ENCODE measurements around the gene CIITA.
"Not testable (repeated sequence)": the region's sequence is repeated elsewhere in the genome, so short reads cannot be mapped to it uniquely, and the experiment has no call there.

Gene CIITA

DNA sequence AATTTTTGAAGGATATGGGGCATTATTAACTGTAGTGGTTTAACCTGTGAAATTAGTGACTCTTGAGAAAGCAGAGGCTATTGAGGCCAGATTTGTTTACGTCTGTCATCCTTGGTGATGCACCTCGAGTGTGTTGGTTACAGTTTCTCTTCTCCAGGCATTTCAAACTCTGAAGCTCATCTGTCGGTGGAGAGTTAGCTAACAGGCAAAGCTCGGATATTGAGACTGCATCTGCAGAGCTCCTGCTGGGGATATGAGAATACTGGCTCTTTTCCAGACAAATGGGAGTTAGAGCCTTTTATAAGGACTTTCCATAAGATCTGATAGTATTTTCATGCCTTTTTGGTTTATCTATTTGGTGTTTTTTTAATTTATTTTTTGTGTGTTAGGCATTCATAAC is 74.0 kb downstream of the CIITA start:
- no peak for FAIRE-seq
- no peak for DNase-seq (ENCODE audit: low spot score)

- FAIRE-seq (no peak), DNase-seq (ENCODE audit: low spot score) (no peak)
These were observed 77.9 kb downstream of the CIITA start for GRCh38 chr16:10954903-10955302.

- DNase-seq (ENCODE audit: low spot score) (no peak), FAIRE-seq (no peak)
These were observed 80.9 kb downstream of the CIITA start for GRCh38 chr16:10957771-10958482.

GRCh38 chr16:10959161-10959560 is 82.2 kb downstream of the CIITA start:
- no peak for FAIRE-seq

GRCh38 chr16:10961231-10961630 is 84.2 kb downstream of the CIITA start:
- FAIRE-seq, result peak; percentile 37
- DNase-seq (ENCODE audit: low spot score), result peak; percentile 74

More at GRCh38 chr16:10959161-10959560, 82.2 kb downstream of the CIITA start:
- DNase-seq (ENCODE audit: low spot score), result no peak

GRCh38 chr16:10964039-10964890 is 87.3 kb downstream of the CIITA start:
- no peak for FAIRE-seq
- peak; percentile 64 for DNase-seq (ENCODE audit: low spot score)

DNA sequence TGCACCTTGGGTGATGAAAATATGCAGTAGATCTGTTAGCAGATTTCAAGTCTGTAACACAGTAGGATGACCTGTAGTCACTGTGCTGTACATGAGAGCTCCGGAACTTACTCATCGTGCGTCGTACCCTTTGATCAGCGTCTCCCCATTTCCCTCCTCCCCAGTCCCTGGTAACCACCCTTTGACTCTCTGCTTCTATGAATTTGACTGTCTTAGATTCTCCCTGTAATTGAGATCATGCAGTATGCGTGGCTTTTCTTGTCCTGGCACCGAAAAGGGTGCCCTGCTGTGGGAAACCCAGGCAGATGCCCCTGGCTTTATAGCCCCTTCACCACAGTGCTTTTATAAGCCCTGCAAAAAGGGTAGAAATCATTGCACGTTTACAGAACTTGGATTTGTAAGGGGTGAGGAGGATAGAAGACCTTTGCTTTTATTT is 87.9 kb downstream of the CIITA start:
- no peak for DNase-seq (ENCODE audit: low spot score)
- no peak for FAIRE-seq

- FAIRE-seq (no peak), DNase-seq (ENCODE audit: low spot score) (no peak)
These were observed 88.5 kb downstream of the CIITA start for GRCh38 chr16:10965440-10966061.

GRCh38 chr16:10966129-10966528 is 89.1 kb downstream of the CIITA start:
- DNase-seq (ENCODE audit: low spot score) (no peak), FAIRE-seq (no peak)

- DNase-seq (ENCODE audit: low spot score); FAIRE-seq: not testable (repeated sequence)
These were observed 89.6 kb downstream of the CIITA start for GRCh38 chr16:10966559-10966958.

- FAIRE-seq (no peak), DNase-seq (ENCODE audit: low spot score) (no peak)
These were observed 91.0 kb downstream of the CIITA start for GRCh38 chr16:10967986-10968385.

- DNase-seq (ENCODE audit: low spot score), result no peak
- no peak for FAIRE-seq
These were observed 91.5 kb downstream of the CIITA start for GRCh38 chr16:10968498-10968897.

GRCh38 chr16:10969615-10970014 is 92.6 kb downstream of the CIITA start:
- no peak for FAIRE-seq
- no peak for DNase-seq (ENCODE audit: low spot score)

GRCh38 chr16:10970065-10970464 is 93.1 kb downstream of the CIITA start:
- no peak for FAIRE-seq
- no peak for DNase-seq (ENCODE audit: low spot score)

- FAIRE-seq (peak; percentile 15), DNase-seq (ENCODE audit: low spot score) (peak; percentile 52)
These were observed 94.6 kb downstream of the CIITA start for GRCh38 chr16:10971560-10971961.

GRCh38 chr16:10972108-10972818 is 95.3 kb downstream of the CIITA start:
- no peak for DNase-seq (ENCODE audit: low spot score)
- no peak for FAIRE-seq

- DNase-seq (ENCODE audit: low spot score) (no peak), FAIRE-seq (no peak)
These were observed 95.9 kb downstream of the CIITA start for GRCh38 chr16:10972819-10973464.

DNA sequence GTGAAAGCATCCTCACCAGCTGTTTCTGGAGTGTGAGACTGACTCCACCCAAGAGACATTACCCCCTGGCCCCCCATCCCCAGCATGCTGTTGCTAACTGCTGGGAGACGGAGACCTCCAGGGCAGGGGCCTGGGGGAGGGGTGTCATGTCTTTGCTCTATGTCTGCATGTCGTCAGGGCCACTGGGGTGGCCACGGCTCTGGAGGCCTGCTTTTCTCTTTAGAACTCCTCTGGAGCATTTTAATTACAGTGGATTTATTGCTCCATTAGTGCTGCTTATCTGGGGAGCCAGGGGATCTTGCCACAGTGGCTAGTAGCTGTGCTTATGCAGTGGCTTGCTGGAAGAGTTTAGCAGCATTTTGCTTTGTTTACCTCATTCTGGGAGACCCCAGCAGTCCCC is 99.6 kb downstream of the CIITA start:
- DNase-seq (ENCODE audit: low spot score), result no peak
- no peak for FAIRE-seq

DNA sequence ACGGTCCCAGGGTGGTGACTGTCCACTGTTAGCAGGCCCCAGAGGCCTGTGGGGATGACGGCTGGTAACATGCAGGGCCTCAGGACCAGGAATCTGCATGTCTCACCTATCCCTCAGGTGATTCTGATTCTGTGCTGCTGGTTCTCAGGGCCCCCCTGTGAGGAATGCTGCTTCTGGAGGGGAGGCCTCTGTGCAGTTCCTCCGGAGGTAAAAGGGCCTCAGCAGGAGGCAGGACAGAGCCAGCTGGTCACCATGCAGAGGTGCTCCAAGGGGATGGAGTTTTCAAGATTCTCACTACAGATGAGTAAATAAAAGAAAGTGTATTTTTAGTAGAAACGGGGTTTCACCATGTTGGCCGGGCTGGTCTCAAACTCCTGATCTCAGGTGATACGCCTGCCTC is 101.1 kb downstream of the CIITA start:
- FAIRE-seq, result no peak
- DNase-seq (ENCODE audit: low spot score), result no peak

GRCh38 chr16:10978871-10979446 is 102.0 kb downstream of the CIITA start:
- DNase-seq (ENCODE audit: low spot score), result no peak
- no peak for FAIRE-seq

Data from RCC 7860 (cell line).